ENCODE measurements around the gene SUGCT.

GRCh38 chr7:40303996-40304395, 169.2 kb downstream of the SUGCT start:
- TF ChIP-seq CTCF (IDR thresholded peaks at IDR 0.05; ENCODE audit: low read length), result no peak
- TF ChIP-seq EZH2 (optimal IDR thresholded peaks at IDR 0.05; ENCODE audit: low read depth, low read length), result no peak
- TF ChIP-seq EZH2phosphoT487 (IDR thresholded peaks at IDR 0.05; ENCODE audit: low read length), result no peak
